Measurements from ENCODE around the gene SHE. TPM values are rescaled to one million over a fixed set of nuclear protein-coding genes. Genes with fewer than 3 reads are reported as not detected.

The SHE gene
- total RNA-seq, 1 experiment from 2014 or later: not detected

DNA sequence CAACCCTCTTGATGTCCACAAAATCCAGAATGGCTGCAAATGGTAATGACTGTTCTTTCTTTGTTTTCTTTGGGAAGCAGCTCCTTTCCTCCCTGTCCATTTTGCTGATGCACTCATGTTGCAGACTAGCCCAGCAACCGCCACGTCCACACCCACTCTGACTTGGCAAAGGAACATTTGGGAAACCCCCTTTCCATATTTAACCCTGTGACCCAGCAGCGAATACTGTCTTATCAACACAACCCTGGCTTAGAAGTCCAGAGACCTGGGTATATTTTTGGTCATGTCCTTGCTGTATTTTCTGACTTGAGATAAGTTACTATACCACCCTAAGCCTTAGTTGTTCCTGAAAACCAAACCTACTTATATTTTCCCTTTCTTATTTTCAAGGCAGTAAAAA is 18.1 kb upstream of the SHE start:
- Histone ChIP-seq H3K9me2 (ENCODE audit: insufficient read depth) (no peaks in the 10 kb centered on the region), H3K9me3 (ENCODE audit: control insufficient read depth in 1 of 2, insufficient read depth in 1 of 2, low read depth in 1 of 2, low read length in 2 of 2) (no peaks in the 10 kb centered on the region), H3K4me2 (ENCODE audit: low read length) (no peak overlapping the region), H2AFZ (ENCODE audit: low read depth, low read length, poor library complexity, severe bottlenecking) (no peak overlapping the region), H4K20me1 (ENCODE audit: insufficient read depth) (no peaks in the 10 kb centered on the region), H3K4me3 (replicated peaks in 1 of 2; ENCODE audit: low read depth in 1 of 2, low read length in 2 of 2) (no peak overlapping the region), H3K79me2 (ENCODE audit: insufficient read depth, low read length) (no peaks in the 10 kb centered on the region), H3K9ac (ENCODE audit: low read length) (no peak overlapping the region), H3K27ac (ENCODE audit: low read depth, low read length) (no peak overlapping the region), H3K27me3 (ENCODE audit: insufficient read depth, low read length) (no peaks in the 10 kb centered on the region), H3K36me3 (ENCODE audit: control insufficient read depth in 1 of 2, insufficient read depth in 2 of 2, low read length in 2 of 2) (no peaks in the 10 kb centered on the region), H3K4me1 (ENCODE audit: control insufficient read depth in 1 of 2, insufficient read depth in 2 of 2, low read length in 2 of 2) (no peaks in the 10 kb centered on the region)
- ChIA-PET RAD21 (ENCODE audit: low non-redundant PET in 1 of 2, low total read pairs in 2 of 2, uncharacterized antibody in 2 of 2, unreplicated experiment in 2 of 2) (no interaction called here), CTCF (no interaction called here), POLR2A (no interaction called here)
- no peak for ATAC-seq
- no peak for DNase-seq (ENCODE audit: low read depth, low spot score)
- TF ChIP-seq POLR2AphosphoS5 (IDR thresholded peaks at IDR 0.05; ENCODE audit: low read depth, low read length) (no peak), ZNF274 (IDR thresholded peaks at IDR 0.05; ENCODE audit: low read depth, low read length) (no peak), TCF7L2 (IDR thresholded peaks at IDR 0.05; ENCODE audit: borderline replicate concordance, extremely low read depth, insufficient read depth, insufficient read length) (no peak), JUND (IDR thresholded peaks at IDR 0.05) (no peak), FOSL1 (IDR thresholded peaks at IDR 0.05; ENCODE audit: low read depth) (no peak), CEBPB (IDR thresholded peaks at IDR 0.05; ENCODE audit: low read depth) (no peak), EGR1 (IDR thresholded peaks at IDR 0.05; ENCODE audit: low read depth) (no peak), SP1 (IDR thresholded peaks at IDR 0.05; ENCODE audit: low read depth) (no peak), POLR2A (IDR thresholded peaks at IDR 0.05; ENCODE audit: borderline replicate concordance, extremely low read depth, insufficient read depth, insufficient read length) (no peak)
- TF ChIP-seq, protein P1, sequence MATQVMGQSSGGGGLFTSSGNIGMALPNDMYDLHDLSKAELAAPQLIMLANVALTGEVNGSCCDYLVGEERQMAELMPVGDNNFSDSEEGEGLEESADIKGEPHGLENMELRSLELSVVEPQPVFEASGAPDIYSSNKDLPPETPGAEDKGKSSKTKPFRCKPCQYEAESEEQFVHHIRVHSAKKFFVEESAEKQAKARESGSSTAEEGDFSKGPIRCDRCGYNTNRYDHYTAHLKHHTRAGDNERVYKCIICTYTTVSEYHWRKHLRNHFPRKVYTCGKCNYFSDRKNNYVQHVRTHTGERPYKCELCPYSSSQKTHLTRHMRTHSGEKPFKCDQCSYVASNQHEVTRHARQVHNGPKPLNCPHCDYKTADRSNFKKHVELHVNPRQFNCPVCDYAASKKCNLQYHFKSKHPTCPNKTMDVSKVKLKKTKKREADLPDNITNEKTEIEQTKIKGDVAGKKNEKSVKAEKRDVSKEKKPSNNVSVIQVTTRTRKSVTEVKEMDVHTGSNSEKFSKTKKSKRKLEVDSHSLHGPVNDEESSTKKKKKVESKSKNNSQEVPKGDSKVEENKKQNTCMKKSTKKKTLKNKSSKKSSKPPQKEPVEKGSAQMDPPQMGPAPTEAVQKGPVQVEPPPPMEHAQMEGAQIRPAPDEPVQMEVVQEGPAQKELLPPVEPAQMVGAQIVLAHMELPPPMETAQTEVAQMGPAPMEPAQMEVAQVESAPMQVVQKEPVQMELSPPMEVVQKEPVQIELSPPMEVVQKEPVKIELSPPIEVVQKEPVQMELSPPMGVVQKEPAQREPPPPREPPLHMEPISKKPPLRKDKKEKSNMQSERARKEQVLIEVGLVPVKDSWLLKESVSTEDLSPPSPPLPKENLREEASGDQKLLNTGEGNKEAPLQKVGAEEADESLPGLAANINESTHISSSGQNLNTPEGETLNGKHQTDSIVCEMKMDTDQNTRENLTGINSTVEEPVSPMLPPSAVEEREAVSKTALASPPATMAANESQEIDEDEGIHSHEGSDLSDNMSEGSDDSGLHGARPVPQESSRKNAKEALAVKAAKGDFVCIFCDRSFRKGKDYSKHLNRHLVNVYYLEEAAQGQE (IDR thresholded peaks at IDR 0.05; ENCODE audit: low read depth): no peak
- no TSS peak for BruUV-seq (replicated peaks)
- intact Hi-C loops (cut with micrococcal nuclease): no loop called here
